HG02763 (cell line): Measurements from ENCODE around the gene DOK6.
A peak's percentile ranks its signal among the peaks of the same experiment; 100 is the strongest.
"Not testable (repeated sequence)": the region's sequence is repeated elsewhere in the genome, so short reads cannot be mapped to it uniquely, and the experiment has no call there.

ENCODE experiments used
- ATAC-seq: cut with Tn5 transposase; IDR thresholded peaks from one replicate; pipeline ENCODE4 v1.9.1; 2021; ENCODE audit warnings: mild to moderate bottlenecking, moderate library complexity; ENCODE audit not compliant: unreplicated experiment

DOK6 gene

GRCh38 chr18:69617888-69618287, 217.2 kb downstream of the DOK6 start:
- no peak for ATAC-seq

GRCh38 chr18:69622184-69622583, 221.5 kb downstream of the DOK6 start:
- no peak for ATAC-seq

GRCh38 chr18:69622961-69623360, 222.3 kb downstream of the DOK6 start:
- ATAC-seq, result no peak

GRCh38 chr18:69626171-69626570, 225.5 kb downstream of the DOK6 start:
- ATAC-seq, result no peak

GRCh38 chr18:69626643-69627242, 226.1 kb downstream of the DOK6 start:
- ATAC-seq, result no peak

GRCh38 chr18:69628774-69629359, 228.2 kb downstream of the DOK6 start:
- ATAC-seq, result no peak

- no peak for ATAC-seq
Measured at GRCh38 chr18:69631281-69631680, 230.6 kb downstream of the DOK6 start.

GRCh38 chr18:69635482-69635881, 234.8 kb downstream of the DOK6 start:
- no peak for ATAC-seq

GRCh38 chr18:69636529-69637301, 236.0 kb downstream of the DOK6 start:
- peak; percentile 70 for ATAC-seq

- no peak for ATAC-seq
Measured at GRCh38 chr18:69638056-69638455, 237.4 kb downstream of the DOK6 start.

GRCh38 chr18:69647702-69648101, 247.0 kb downstream of the DOK6 start:
- no peak for ATAC-seq

- ATAC-seq, result no peak
Measured at GRCh38 chr18:69648486-69648885, 247.8 kb downstream of the DOK6 start.

GRCh38 chr18:69649684-69650083, 249.0 kb downstream of the DOK6 start:
- no peak for ATAC-seq

- no peak for ATAC-seq
Measured at GRCh38 chr18:69651243-69651642, 250.6 kb downstream of the DOK6 start.

- no peak for ATAC-seq
Measured at GRCh38 chr18:69655816-69656215, 255.1 kb downstream of the DOK6 start.

GRCh38 chr18:69658103-69658502, 257.4 kb downstream of the DOK6 start:
- no peak for ATAC-seq

- ATAC-seq, result no peak
Measured at GRCh38 chr18:69658685-69659084, 258.0 kb downstream of the DOK6 start.

- no peak for ATAC-seq
Measured at GRCh38 chr18:69659142-69659651, 258.5 kb downstream of the DOK6 start.

- ATAC-seq, result not testable (repeated sequence)
Measured at GRCh38 chr18:69662090-69662489, 261.4 kb downstream of the DOK6 start.

GRCh38 chr18:69664399-69664798, 263.7 kb downstream of the DOK6 start:
- ATAC-seq, result no peak

GRCh38 chr18:69674292-69674877, 273.7 kb downstream of the DOK6 start:
- no peak for ATAC-seq

GRCh38 chr18:69674966-69675365, 274.3 kb downstream of the DOK6 start:
- ATAC-seq, result no peak
